K562 (cell line): ENCODE measurements around the gene OR6C74. TPM values are rescaled to one million over a fixed set of nuclear protein-coding genes. Genes with fewer than 3 reads are reported as not detected.

ENCODE experiments used
- ATAC-seq: fragments of 200-7000 bp; cut with Tn5 transposase; 3 replicates; pipeline ENCODE4 v1.9.1; 2020; ENCODE audit warnings: moderate library complexity
- BruUV-seq: library from RNA; stranded (reverse); fragments of 400-500 nt; replicated peaks from 2 replicates; lab custom pipeline; 2021; lab: Mats Ljungman, UMichigan
- CTCF ChIA-PET: fragments of 300-600 bp; formaldehyde crosslinking; extraction: SDS; loops from one replicate; lab custom pipeline; 2021; ENCODE audit warnings: low intra/inter-chr PET ratio; lab: Yijun Ruan, JAX
- POLR2A ChIA-PET: fragments of 300-600, 350-650 bp; sonication (Branson Sonifier 250); formaldehyde crosslinking; extraction: SDS; loops from one replicate; lab custom pipeline; 2021; ENCODE audit warnings: antibody characterized with exemption, inconsistent platforms; lab: Yijun Ruan, JAX
- DNase-seq, 4 experiments: peaks; one replicate each; pipeline versions ENCODE4 v3.0.0 to v3.0.0-alpha.2; 2011 to 2018; ENCODE audit warnings: low spot score in 3 of 4, mixed read lengths in 3 of 4; ENCODE audit errors: extremely low read depth in 1 of 4
- FAIRE-seq: peaks from 2 replicates; lab custom pipeline; 2011; peaks lifted over from hg19 to GRCh38; lab: Jason Lieb, UNC
- H2AFZ ChIP-seq: 2 replicates; pipeline ENCODE4 v1.6.0; 2011; ENCODE audit warnings: low read depth, low read length, control low read depth, inconsistent platforms
- H3K27ac ChIP-seq: fragments of 200-600 bp; 3 replicates; pipeline ENCODE4 v1.8.0; 2011; ENCODE audit warnings: low read depth, mild to moderate bottlenecking, control low read depth, inconsistent platforms, low read length, moderate library complexity, mixed read lengths; ENCODE audit errors: extremely low read depth
- H3K27me3 ChIP-seq, 2 experiments: fragments of 300-600 bp in 1 of 2; 2 replicates in 1 of 2; 3 replicates in 1 of 2; pipeline versions ENCODE4 v1.6.0 to v1.8.0; 2011; ENCODE audit warnings: inconsistent platforms in 2 of 2, low read length in 2 of 2, mild to moderate bottlenecking in 1 of 2, mixed read lengths in 1 of 2, moderate library complexity in 1 of 2; ENCODE audit not compliant: control insufficient read depth in 2 of 2, insufficient read depth in 2 of 2
- H3K36me3 ChIP-seq: fragments of 300-600 bp; 3 replicates; pipeline ENCODE4 v1.8.0; 2011; ENCODE audit warnings: mild to moderate bottlenecking, low read length, inconsistent platforms; ENCODE audit not compliant: control insufficient read depth, insufficient read depth
- H3K4me1 ChIP-seq, 2 experiments: fragments of 200-600 bp in 1 of 2; replicated peaks in 1 of 2; 2 replicates in 1 of 2; 3 replicates in 1 of 2; pipeline versions ENCODE4 v1.5.1 to v1.8.0; 2011; ENCODE audit warnings: inconsistent platforms in 2 of 2, low read length in 2 of 2, mild to moderate bottlenecking in 1 of 2, mixed read lengths in 1 of 2, moderate library complexity in 1 of 2; ENCODE audit not compliant: control insufficient read depth in 2 of 2, insufficient read depth in 2 of 2
- H3K4me2 ChIP-seq: 2 replicates; pipeline ENCODE4 v1.6.1; 2011; ENCODE audit warnings: low read length, control low read depth, inconsistent platforms, mixed read lengths; ENCODE audit not compliant: insufficient read depth
- H3K4me3 ChIP-seq: fragments of 200-600 bp; sonication (generic), shearing (Covaris generic); 2 replicates; pipeline ENCODE4 v1.5.1; 2016; ENCODE audit warnings: control low read depth, inconsistent platforms
- H3K79me2 ChIP-seq: fragments of 200-600 bp; 3 replicates; pipeline ENCODE4 v1.8.0; 2011; ENCODE audit warnings: low read length, inconsistent platforms; ENCODE audit not compliant: control insufficient read depth, insufficient read depth
- H3K9ac ChIP-seq, 2 experiments: 2 replicates each; pipeline versions ENCODE4 v1.6.0 to v1.6.1; 2011; ENCODE audit warnings: low read depth in 2 of 2, low read length in 2 of 2, control low read depth in 1 of 2, inconsistent platforms in 1 of 2, mild to moderate bottlenecking in 1 of 2, mixed read lengths in 1 of 2; ENCODE audit not compliant: insufficient read depth in 1 of 2
- H3K9me1 ChIP-seq: one replicate; pipeline ENCODE4 v1.6.0; 2011; ENCODE audit warnings: inconsistent platforms, mild to moderate bottlenecking, low read length, moderate library complexity; ENCODE audit not compliant: control insufficient read depth, insufficient read depth
- H3K9me3 ChIP-seq: replicated peaks from 2 replicates; pipeline ENCODE4 v1.5.1; 2011; ENCODE audit warnings: low read depth, low read length, inconsistent platforms; ENCODE audit not compliant: control insufficient read depth, insufficient read depth
- H4K20me1 ChIP-seq: replicated peaks from 2 replicates; pipeline ENCODE4 v1.6.1; 2011; ENCODE audit warnings: low read length, inconsistent platforms, mixed read lengths; ENCODE audit not compliant: control insufficient read depth, insufficient read depth
- CBX5 ChIP-seq: IDR thresholded peaks from 2 replicates; pipeline ENCODE4 v1.6.1; 2014; ENCODE audit warnings: low read depth, borderline replicate concordance
- ELF2 ChIP-seq: fragments of 250-450 bp; sonication (Bioruptor Pico); IDR thresholded peaks from 2 replicates; pipeline ENCODE4 v1.5.0; 2021; ENCODE audit warnings: mild to moderate bottlenecking
- MAFF ChIP-seq: IDR thresholded peaks from 2 replicates; pipeline ENCODE4 v1.6.1; 2012; ENCODE audit warnings: low read length, improper control_type of control experiment
- RUNX1 ChIP-seq: sonication (generic); IDR thresholded peaks from 2 replicates; pipeline ENCODE4 v1.6.1; 2016; ENCODE audit warnings: antibody characterized with exemption, low read depth
- ZBTB17 ChIP-seq: fragments of 450-650 bp; formaldehyde crosslinking; IDR thresholded peaks from 2 replicates; pipeline ENCODE4 v1.4.0; 2020; ENCODE audit warnings: mild to moderate bottlenecking
- ZNF316 ChIP-seq: fragments of 450-650 bp; IDR thresholded peaks from 2 replicates; pipeline ENCODE4 v1.6.1; 2016
- ZNF57 ChIP-seq: fragments of 450-650 bp; formaldehyde crosslinking; IDR thresholded peaks from 2 replicates; pipeline ENCODE4 v1.4.0; 2020; ENCODE audit warnings: mild to moderate bottlenecking, moderate library complexity
- WGBS: fragments of 100-300 bp; shearing (Covaris generic); methylation state at CpG from one replicate; pipeline ENCODE4 v1.1.6; 2016; ENCODE audit warnings: low coverage, mixed read lengths; ENCODE audit not compliant: insufficient coverage; ENCODE audit errors: missing lambda C conversion rate; 5-methylcytosine and 5-hydroxymethylcytosine counted together
- in situ Hi-C: fragments of 300-500 bp; cut with MboI; formaldehyde crosslinking; loops from 4 replicates; pipeline ENCODE4 v1.15.0; 2018; ENCODE audit warnings: inconsistent platforms, mixed read lengths
- intact Hi-C: fragments of 100-400 bp; cut with micrococcal nuclease; formaldehyde crosslinking; loops from 2 replicates; pipeline ENCODE4 v1.14.2; 2022
- polyA plus RNA-seq, 8 experiments: library from polyadenylated mRNA; depleted of rRNA in 4 of 8; stranded (reverse) in 5 of 8; unstranded in 3 of 8; fragments of >200 nt; fragmentation: Nextera tagmentation in 2 of 8; fragmentation: Illumina TruSeq in 1 of 8; extraction: Ambion mirVana in 2 of 8; extraction: Trizol in 1 of 8; gene quantifications; 2 replicates each; pipeline versions ENCODE4 v1.2.1 to v1.2.3, GENCODE V29; 2011 to 2014; ENCODE audit warnings: inconsistent platforms in 1 of 8, missing spikeins in 1 of 8
- total RNA-seq, 7 experiments: library from RNA; depleted of rRNA in 6 of 7; stranded (reverse); fragments of >200 nt in 6 of 7; fragmentation: Illumina TruSeq in 2 of 7; extraction: Trizol in 2 of 7; gene quantifications; 2 replicates each; pipeline versions ENCODE4 v1.2.1 to v1.2.3, GENCODE V29; 2011 to 2021; ENCODE audit warnings: low replicate concordance in 1 of 7
- TF ChIP-seq, protein P1 (sequence below): fragments of 200-600 bp; sonication (generic); IDR thresholded peaks from one replicate; pipeline ENCODE4 v1.6.1; 2012; ENCODE audit warnings: mild to moderate bottlenecking, low read depth, low read length, inconsistent platforms

The OR6C74 gene
- total and polyA plus RNA-seq, 9 of the 15 experiments (the other 6 are each of a cell fraction or from before 2014, with no cell fraction given), result not detected

DNA sequence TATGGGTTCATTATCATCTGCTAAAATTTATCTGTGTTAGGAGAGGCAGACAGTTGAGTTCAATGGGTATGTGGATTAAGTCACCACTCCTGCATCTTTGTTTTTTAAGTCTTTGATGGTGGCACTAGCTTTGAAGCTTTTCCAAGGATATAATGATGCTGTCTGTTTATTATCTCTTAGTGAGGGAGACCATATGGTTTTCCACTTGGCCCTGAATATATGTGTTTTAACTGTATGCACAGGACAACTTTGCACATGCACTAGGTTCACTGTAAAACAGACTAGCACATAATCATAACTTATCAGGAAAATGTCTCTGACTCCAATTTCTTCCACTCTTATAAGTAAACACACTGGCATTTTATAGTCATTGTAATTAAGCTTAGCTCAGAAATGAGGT, 8.9 kb downstream of the OR6C74 start:
- CTCF ChIA-PET, result no interaction called here
- no peak for FAIRE-seq

DNA sequence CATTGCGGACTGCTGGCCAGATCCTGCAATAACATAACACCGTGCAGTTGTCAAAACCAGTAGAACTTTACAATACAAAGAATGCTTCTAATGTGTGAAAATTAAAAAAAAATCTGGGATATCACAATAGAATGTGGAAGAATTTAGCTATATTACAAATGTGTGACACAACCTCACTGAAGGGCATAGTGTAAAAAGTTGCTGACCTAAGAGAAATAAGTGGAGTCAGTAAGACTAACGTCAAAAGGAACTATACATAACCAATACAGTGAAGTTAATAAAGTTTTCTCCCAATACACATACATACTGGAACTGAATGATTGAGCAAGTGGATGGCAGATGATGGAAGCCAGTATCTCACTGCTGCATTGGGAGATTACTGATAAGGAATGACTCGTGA, 12.4 kb downstream of the OR6C74 start:
- ChIA-PET POLR2A (no interaction called here), CTCF (no interaction called here)
- H3K27ac ChIP-seq, result no peak overlapping the region
- H3K4me1 ChIP-seq, result no peaks in the 10 kb centered on the region
- BruUV-seq, result no TSS peak
- DNase-seq, result no peak
- H3K9me1 ChIP-seq, result no peaks in the 10 kb centered on the region
- WGBS, result 1% methylated on average over 4 of the region's 4 CpGs
- in situ Hi-C loops (no loop called here), intact Hi-C loops (no loop called here)
- no peaks in the 10 kb centered on the region for H4K20me1 ChIP-seq
- no peaks in the 10 kb centered on the region for H3K9me3 ChIP-seq
- no peak overlapping the region for H3K9ac ChIP-seq
- no peak overlapping the region for H3K4me3 ChIP-seq
- no peak for FAIRE-seq
- no peaks in the 10 kb centered on the region for H3K79me2 ChIP-seq
- no peaks in the 10 kb centered on the region for H3K36me3 ChIP-seq
- H2AFZ ChIP-seq, result no peak overlapping the region
- ATAC-seq, result no peak
- no peak overlapping the region for H3K4me2 ChIP-seq
- no peaks in the 10 kb centered on the region for H3K27me3 ChIP-seq
- TF ChIP-seq, protein P1, sequence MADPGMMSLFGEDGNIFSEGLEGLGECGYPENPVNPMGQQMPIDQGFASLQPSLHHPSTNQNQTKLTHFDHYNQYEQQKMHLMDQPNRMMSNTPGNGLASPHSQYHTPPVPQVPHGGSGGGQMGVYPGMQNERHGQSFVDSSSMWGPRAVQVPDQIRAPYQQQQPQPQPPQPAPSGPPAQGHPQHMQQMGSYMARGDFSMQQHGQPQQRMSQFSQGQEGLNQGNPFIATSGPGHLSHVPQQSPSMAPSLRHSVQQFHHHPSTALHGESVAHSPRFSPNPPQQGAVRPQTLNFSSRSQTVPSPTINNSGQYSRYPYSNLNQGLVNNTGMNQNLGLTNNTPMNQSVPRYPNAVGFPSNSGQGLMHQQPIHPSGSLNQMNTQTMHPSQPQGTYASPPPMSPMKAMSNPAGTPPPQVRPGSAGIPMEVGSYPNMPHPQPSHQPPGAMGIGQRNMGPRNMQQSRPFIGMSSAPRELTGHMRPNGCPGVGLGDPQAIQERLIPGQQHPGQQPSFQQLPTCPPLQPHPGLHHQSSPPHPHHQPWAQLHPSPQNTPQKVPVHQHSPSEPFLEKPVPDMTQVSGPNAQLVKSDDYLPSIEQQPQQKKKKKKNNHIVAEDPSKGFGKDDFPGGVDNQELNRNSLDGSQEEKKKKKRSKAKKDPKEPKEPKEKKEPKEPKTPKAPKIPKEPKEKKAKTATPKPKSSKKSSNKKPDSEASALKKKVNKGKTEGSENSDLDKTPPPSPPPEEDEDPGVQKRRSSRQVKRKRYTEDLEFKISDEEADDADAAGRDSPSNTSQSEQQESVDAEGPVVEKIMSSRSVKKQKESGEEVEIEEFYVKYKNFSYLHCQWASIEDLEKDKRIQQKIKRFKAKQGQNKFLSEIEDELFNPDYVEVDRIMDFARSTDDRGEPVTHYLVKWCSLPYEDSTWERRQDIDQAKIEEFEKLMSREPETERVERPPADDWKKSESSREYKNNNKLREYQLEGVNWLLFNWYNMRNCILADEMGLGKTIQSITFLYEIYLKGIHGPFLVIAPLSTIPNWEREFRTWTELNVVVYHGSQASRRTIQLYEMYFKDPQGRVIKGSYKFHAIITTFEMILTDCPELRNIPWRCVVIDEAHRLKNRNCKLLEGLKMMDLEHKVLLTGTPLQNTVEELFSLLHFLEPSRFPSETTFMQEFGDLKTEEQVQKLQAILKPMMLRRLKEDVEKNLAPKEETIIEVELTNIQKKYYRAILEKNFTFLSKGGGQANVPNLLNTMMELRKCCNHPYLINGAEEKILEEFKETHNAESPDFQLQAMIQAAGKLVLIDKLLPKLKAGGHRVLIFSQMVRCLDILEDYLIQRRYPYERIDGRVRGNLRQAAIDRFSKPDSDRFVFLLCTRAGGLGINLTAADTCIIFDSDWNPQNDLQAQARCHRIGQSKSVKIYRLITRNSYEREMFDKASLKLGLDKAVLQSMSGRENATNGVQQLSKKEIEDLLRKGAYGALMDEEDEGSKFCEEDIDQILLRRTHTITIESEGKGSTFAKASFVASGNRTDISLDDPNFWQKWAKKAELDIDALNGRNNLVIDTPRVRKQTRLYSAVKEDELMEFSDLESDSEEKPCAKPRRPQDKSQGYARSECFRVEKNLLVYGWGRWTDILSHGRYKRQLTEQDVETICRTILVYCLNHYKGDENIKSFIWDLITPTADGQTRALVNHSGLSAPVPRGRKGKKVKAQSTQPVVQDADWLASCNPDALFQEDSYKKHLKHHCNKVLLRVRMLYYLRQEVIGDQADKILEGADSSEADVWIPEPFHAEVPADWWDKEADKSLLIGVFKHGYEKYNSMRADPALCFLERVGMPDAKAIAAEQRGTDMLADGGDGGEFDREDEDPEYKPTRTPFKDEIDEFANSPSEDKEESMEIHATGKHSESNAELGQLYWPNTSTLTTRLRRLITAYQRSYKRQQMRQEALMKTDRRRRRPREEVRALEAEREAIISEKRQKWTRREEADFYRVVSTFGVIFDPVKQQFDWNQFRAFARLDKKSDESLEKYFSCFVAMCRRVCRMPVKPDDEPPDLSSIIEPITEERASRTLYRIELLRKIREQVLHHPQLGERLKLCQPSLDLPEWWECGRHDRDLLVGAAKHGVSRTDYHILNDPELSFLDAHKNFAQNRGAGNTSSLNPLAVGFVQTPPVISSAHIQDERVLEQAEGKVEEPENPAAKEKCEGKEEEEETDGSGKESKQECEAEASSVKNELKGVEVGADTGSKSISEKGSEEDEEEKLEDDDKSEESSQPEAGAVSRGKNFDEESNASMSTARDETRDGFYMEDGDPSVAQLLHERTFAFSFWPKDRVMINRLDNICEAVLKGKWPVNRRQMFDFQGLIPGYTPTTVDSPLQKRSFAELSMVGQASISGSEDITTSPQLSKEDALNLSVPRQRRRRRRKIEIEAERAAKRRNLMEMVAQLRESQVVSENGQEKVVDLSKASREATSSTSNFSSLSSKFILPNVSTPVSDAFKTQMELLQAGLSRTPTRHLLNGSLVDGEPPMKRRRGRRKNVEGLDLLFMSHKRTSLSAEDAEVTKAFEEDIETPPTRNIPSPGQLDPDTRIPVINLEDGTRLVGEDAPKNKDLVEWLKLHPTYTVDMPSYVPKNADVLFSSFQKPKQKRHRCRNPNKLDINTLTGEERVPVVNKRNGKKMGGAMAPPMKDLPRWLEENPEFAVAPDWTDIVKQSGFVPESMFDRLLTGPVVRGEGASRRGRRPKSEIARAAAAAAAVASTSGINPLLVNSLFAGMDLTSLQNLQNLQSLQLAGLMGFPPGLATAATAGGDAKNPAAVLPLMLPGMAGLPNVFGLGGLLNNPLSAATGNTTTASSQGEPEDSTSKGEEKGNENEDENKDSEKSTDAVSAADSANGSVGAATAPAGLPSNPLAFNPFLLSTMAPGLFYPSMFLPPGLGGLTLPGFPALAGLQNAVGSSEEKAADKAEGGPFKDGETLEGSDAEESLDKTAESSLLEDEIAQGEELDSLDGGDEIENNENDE, result no peak
- peak; percentile 45; the same call in 1 of the 2 replicates for TF ChIP-seq ZNF316
- no peak for TF ChIP-seq RUNX1
- TF ChIP-seq MAFF, result peak; percentile 25; the same call in 1 of the 2 replicates
- no peak for TF ChIP-seq CBX5

More for the DNA sequence above, 8.9 kb downstream of the OR6C74 start:
- H3K9me3 ChIP-seq, result no peaks in the 10 kb centered on the region
- no peak overlapping the region for H3K4me2 ChIP-seq
- no peaks in the 10 kb centered on the region for H3K4me1 ChIP-seq
- H4K20me1 ChIP-seq, result no peaks in the 10 kb centered on the region
- H3K79me2 ChIP-seq, result no peaks in the 10 kb centered on the region
- no peaks in the 10 kb centered on the region for H3K9me1 ChIP-seq
- H3K36me3 ChIP-seq, result no peaks in the 10 kb centered on the region
- no peaks in the 10 kb centered on the region for H3K27me3 ChIP-seq
- POLR2A ChIA-PET, result no interaction called here
- H3K27ac ChIP-seq, result no peak overlapping the region
- ATAC-seq, result no peak
- intact Hi-C loops (no loop called here), in situ Hi-C loops (no loop called here)
- DNase-seq, result no peak
- no TSS peak for BruUV-seq
- no peak overlapping the region for H3K9ac ChIP-seq
- no peak overlapping the region for H2AFZ ChIP-seq
- H3K4me3 ChIP-seq, result no peak overlapping the region
- no peak for TF ChIP-seq ZBTB17 (CRISPR knock-in tag)
- TF ChIP-seq ELF2 (CRISPR knock-in tag), result no peak
- TF ChIP-seq ZNF57 (CRISPR knock-in tag), result no peak
- TF ChIP-seq, all 486 proteins: peak for 0
